Fibroblast of skin of back (primary cell): ENCODE data around the gene HOXA3.

Experiments used
- DNase-seq: peaks from one replicate; pipeline ENCODE4 v3.0.0-alpha.2; 2013

Gene HOXA3

GRCh38 chr7:27112955-27113949 is 39.1 kb downstream of the HOXA3 start:
- DNase-seq = no peak

DNA sequence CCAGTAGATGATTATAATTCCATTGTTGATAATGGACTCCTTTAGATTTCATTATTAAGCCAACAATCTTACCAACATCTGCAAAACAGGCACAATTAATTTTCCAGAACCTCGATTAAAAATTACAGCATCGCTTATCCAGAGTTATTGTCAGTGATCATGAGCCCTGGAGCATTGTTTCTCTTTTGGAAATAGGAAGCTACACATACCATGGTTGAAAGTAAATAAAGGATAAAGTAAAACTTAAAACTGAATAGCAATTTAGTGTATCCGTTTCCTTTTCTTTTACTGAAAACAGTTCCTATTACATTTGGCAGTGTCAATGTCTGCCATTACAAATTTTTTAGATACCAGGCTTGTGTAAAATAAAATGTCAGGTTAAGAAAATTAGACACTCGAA is 40.0 kb downstream of the HOXA3 start:
- DNase-seq = no peak

DNA sequence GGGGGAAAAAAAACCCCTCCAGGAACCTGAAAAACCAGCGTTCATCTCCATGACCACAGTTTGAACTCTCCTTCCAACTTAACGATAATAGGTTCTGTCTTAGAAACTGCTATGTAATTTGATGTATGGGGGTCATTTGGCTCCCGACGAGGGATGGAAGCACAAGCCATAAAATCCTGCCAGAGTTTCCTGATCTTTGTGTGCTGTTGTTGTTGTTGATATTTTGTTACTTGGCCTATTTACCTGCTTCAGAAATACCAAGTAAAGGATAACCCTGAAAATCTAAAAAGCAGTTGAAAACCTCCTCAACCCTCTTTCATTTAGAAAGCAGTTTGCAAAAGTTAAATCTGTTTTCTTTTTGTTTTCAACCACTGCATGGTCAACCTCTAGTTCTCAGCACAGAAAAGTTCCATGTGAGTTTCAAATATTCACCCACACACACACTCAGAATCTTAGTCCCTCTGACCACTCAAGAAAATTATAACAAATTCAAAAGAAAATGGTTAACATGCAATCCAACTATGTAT is 40.6 kb downstream of the HOXA3 start:
- no peak for DNase-seq

DNA sequence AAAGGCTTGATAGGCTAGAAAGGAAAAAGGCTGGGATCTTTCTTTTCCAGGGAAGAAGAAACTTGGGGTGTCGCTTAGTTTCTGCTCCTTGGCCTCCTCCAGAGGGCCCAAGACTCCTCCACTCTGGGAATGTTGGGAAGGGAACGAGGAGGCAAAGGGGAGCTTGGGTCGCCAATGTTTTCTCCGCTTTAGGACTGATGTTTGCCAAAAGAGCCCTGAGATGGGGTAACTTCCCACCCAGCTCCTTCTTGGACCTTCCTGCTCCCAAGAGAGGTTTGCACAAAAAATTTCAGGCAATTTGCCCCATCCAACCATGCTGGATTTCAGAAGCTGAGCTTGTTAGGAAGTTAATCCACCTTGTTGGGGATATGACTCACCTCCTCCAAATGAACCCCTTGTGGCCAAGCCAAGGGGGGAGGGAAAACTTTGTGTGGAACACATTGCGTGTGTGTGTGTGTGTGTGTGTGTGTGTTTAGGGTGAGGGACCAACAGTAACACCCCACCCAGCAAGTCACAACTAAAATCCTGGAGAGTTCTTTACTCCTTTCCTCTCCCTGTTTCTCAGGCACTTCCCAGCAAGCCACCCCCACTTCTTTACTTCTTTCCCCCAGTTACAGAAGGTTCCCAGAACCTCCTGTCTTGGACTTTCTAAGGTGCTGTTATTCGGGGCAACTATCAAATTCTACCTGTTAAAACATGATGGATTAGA is 41.2 kb downstream of the HOXA3 start:
- no peak for DNase-seq

- no peak for DNase-seq
Observed at GRCh38 chr7:27110186-27111031, 42.0 kb downstream of the HOXA3 start.

- no peak for DNase-seq
Observed at GRCh38 chr7:27109466-27110185, 42.8 kb downstream of the HOXA3 start.

- DNase-seq = no peak
Observed at GRCh38 chr7:27108390-27109127, 43.8 kb downstream of the HOXA3 start.

GRCh38 chr7:27107391-27108381 is 44.7 kb downstream of the HOXA3 start:
- no peak for DNase-seq

- no peak for DNase-seq
Observed at GRCh38 chr7:27106901-27107240, 45.5 kb downstream of the HOXA3 start.

- no peak for DNase-seq
Observed at GRCh38 chr7:27106181-27106900, 46.0 kb downstream of the HOXA3 start.

- DNase-seq = no peak
Observed at GRCh38 chr7:27105301-27106031, 46.9 kb downstream of the HOXA3 start.

- DNase-seq = no peak
Observed at GRCh38 chr7:27104341-27105058, 47.9 kb downstream of the HOXA3 start.

GRCh38 chr7:27103489-27104226 is 48.7 kb downstream of the HOXA3 start:
- no peak for DNase-seq

DNA sequence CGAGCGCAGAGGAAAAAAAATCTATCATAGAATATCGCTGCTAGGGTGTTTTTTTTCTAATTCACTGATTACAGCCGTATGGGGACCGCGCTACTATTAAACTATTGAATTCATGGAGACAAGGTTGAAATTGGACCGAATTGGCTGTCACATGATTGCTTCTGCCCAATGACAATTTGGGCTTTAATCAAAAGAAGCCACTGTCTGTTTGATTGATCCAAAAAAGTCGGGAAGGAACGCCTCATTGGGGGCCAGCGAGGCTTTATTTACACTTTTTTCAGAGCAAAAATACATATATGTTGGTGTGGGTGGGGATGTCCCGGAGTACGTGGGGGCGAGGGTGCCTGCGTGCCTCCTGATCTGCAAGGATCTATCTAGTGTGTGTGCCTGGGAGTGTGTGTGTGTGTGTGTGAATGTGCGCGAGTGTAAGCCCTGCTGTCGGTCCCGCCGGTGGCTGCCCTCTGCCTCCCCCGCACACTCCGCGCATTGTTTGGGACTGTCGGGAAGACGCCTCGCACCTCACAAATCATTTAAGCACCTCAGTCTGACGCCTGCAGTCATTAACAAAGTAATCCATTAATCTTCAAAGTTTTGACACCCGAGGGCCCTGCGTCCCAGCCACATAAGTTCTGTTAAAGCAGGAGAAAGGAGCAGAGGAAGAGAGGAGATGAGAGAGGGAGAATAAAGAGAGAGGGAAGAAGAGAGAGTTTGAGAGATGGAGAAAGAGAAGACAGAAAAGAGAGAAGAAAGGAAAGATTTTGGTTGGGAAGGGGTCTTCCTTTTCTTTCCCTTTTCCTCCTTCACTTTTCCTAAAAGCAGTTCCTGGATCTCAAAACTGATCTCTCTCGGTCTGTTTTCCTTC is 49.6 kb downstream of the HOXA3 start, which contains the start of gene HOXA2:
Gene HOXA2 (minus strand): TSS at position 103 of the 862 bp plus-strand sequence. CDS start 183 bp downstream, outside the sequence.
- no peak for DNase-seq

DNA sequence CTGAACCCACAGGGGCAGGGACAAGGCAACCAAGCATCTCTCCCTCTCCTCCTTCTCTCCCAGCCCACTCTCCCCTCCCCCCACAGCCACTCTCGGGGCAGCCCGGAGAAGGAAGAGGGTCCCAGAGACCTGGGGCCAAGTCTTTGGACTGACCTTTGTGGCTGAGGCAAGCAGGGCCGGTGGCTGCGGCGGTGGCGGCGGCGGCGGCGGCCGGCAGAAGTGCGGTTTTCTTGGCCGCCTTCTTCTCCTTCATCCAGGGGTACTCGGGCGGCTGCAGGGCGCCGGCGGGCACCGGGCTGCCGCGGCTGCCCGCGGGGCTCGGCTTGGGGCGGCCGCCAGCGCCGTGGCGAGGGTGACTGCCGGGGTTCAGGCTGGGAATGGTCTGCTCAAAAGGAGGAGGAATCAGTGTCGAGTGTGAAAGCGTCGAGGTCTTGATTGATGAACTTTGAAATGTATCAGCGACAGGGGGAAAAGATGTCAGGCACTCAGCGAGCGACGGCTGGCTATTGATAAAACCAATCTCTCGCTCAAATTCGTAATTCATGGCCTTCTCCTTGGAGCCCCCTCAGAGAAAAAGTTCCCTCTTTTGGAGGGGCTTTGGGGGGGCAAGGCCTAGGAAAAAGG is 50.3 kb downstream of the HOXA3 start:
- DNase-seq = no peak
